RWPE2 (cell line): ENCODE results near the gene NUDT21.

Experiments
- ATAC-seq: fragments of 200-7000 bp; cut with Tn5 transposase; 3 replicates; pipeline ENCODE4 v1.9.1; 2021; ENCODE audit warnings: low read depth
- DNase-seq: peaks from one replicate; pipeline ENCODE4 v3.0.0-alpha.2; 2020; ENCODE audit warnings: low spot score
- H3K27ac ChIP-seq: fragments of 450-650 bp; 2 replicates; pipeline ENCODE4 v1.5.1; 2017; ENCODE audit warnings: mild to moderate bottlenecking; ENCODE audit not compliant: poor library complexity, severe bottlenecking
- H3K27me3 ChIP-seq: fragments of 250-450 bp; sonication (Bioruptor Pico); 2 replicates; pipeline ENCODE4 v1.5.1; 2021; ENCODE audit warnings: mild to moderate bottlenecking, moderate library complexity; ENCODE audit not compliant: insufficient read depth, poor library complexity, severe bottlenecking
- H3K36me3 ChIP-seq: fragments of 250-450 bp; sonication (Bioruptor Pico); 2 replicates; pipeline ENCODE4 v1.5.1; 2020; ENCODE audit warnings: low read depth, mild to moderate bottlenecking, moderate library complexity
- H3K4me1 ChIP-seq: fragments of 250-450 bp; sonication (Bioruptor Pico); 2 replicates; pipeline ENCODE4 v1.5.1; 2021; ENCODE audit warnings: mild to moderate bottlenecking, moderate library complexity; ENCODE audit not compliant: insufficient read depth, poor library complexity, severe bottlenecking
- H3K4me3 ChIP-seq: fragments of 250-450 bp; sonication (Bioruptor Pico); 2 replicates; pipeline ENCODE4 v1.5.1; 2021; ENCODE audit warnings: mild to moderate bottlenecking, moderate library complexity; ENCODE audit not compliant: severe bottlenecking
- H3K9me3 ChIP-seq: fragments of 250-450 bp; sonication (Bioruptor Pico); 2 replicates; pipeline ENCODE4 v1.5.1; 2021; ENCODE audit warnings: mild to moderate bottlenecking, moderate library complexity; ENCODE audit not compliant: severe bottlenecking
- CTCF ChIP-seq: fragments of 450-650 bp; IDR thresholded peaks from one replicate; pipeline ENCODE4 v1.5.1; 2017; ENCODE audit warnings: mild to moderate bottlenecking, moderate library complexity; ENCODE audit not compliant: poor library complexity, severe bottlenecking

The NUDT21 gene

GRCh38 chr16:56409195-56409594, 41.9 kb downstream of the NUDT21 start:
- no peak for TF ChIP-seq CTCF
- H3K4me3 ChIP-seq, result no peak overlapping the region
- peak overlapping the region; percentile 17 for H3K27ac ChIP-seq
- H3K4me1 ChIP-seq, result peaks cover 6% of the 10 kb centered on the region
- H3K27me3 ChIP-seq, result no peaks in the 10 kb centered on the region
- H3K9me3 ChIP-seq, result no peaks in the 10 kb centered on the region
- peaks cover 65% of the 10 kb centered on the region for H3K36me3 ChIP-seq
- ATAC-seq (peak; percentile 93), DNase-seq (no peak)

DNA sequence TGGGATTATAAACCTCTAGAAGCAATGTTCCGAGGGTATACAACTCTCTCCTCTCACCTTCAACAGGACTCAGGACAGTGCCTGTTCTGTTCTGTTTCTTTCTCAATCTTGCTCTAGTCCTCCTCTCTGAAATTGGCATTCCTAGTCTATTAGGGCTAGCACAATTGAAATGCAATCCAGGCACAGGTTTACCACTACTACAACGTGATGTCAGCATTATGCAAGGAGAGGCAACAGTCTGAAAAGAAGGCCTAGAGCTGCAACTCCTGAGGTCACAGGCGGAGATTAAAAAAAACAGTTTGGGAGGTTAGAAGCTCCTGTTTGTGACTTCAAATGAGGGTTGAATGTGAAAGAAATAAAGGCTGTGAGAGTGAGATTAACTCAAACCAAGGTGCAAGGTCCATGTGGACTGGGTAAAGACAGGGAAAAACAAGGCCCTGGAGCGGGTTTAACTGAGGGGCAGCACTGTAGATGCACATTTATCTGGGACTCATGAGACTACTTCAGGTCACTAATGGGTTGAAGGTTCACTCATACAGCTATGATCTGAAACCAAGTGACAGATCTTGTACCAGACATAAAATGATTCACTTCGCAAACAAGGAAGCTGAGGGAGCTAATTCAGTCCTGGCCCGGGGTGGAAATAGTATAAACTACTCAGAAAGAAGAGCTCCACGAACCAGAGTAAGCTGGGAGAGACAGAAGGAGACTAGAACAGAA, 42.6 kb downstream of the NUDT21 start:
- TF ChIP-seq CTCF, result no peak
- H3K27ac ChIP-seq, result peak overlapping the region; percentile 17

GRCh38 chr16:56405977-56406672, 45.0 kb downstream of the NUDT21 start:
- Histone ChIP-seq H3K9me3 (no peaks in the 10 kb centered on the region), H3K27me3 (no peaks in the 10 kb centered on the region), H3K27ac (no peak overlapping the region), H3K36me3 (peaks cover 78% of the 10 kb centered on the region), H3K4me1 (peaks cover 6% of the 10 kb centered on the region), H3K4me3 (no peak overlapping the region)
- TF ChIP-seq CTCF, result no peak
- DNase-seq (no peak), ATAC-seq (no peak)

More for the DNA sequence above, 42.6 kb downstream of the NUDT21 start:
- ATAC-seq (no peak), DNase-seq (no peak)
- H3K27me3 ChIP-seq, result no peaks in the 10 kb centered on the region
- peaks cover 6% of the 10 kb centered on the region for H3K4me1 ChIP-seq
- no peak overlapping the region for H3K4me3 ChIP-seq
- peaks cover 66% of the 10 kb centered on the region for H3K36me3 ChIP-seq
- H3K9me3 ChIP-seq, result no peaks in the 10 kb centered on the region

- Histone ChIP-seq H3K4me3 (no peak overlapping the region), H3K27ac (no peak overlapping the region), H3K9me3 (no peaks in the 10 kb centered on the region), H3K36me3 (peaks cover 63% of the 10 kb centered on the region), H3K4me1 (no peaks in the 10 kb centered on the region), H3K27me3 (no peaks in the 10 kb centered on the region)
- TF ChIP-seq CTCF, result peak; percentile 15
- ATAC-seq (peak; percentile 57; the same call in 1 of the 3 replicates), DNase-seq (no peak)
Measured at GRCh38 chr16:56401482-56401881, 49.6 kb downstream of the NUDT21 start.

DNA sequence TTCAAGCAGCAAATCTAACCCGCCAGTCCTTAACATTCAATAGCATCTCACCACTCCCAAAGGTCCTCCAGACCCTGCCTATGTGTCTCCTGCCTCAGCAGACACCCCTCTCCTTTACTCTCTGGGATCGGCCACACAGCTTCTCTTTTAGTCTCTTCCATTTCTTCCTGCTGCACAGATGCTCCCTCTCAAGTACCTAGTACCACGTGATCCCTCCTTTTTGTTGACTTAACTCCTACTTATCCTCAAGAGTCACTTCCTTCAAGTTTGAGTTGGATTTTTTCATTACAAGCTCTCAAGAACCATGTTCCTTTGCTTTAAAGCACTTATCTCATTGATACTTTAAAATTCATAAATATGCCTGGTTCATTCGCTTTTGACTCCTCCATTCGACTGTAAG, 50.7 kb downstream of the NUDT21 start:
- no peaks in the 10 kb centered on the region for H3K27me3 ChIP-seq
- ATAC-seq, result no peak
- DNase-seq, result no peak
- no peak for TF ChIP-seq CTCF
- H3K36me3 ChIP-seq, result peaks cover 64% of the 10 kb centered on the region
- H3K9me3 ChIP-seq, result no peaks in the 10 kb centered on the region
- no peaks in the 10 kb centered on the region for H3K4me1 ChIP-seq
- no peak overlapping the region for H3K4me3 ChIP-seq
- no peak overlapping the region for H3K27ac ChIP-seq
